DND-41 (cell line): ENCODE measurements around the gene CTNNA1.

Source experiments
- EZH2 ChIP-seq: IDR thresholded peaks from 3 replicates; pipeline ENCODE4 v1.6.1; 2012; ENCODE audit warnings: borderline replicate concordance, low read depth, mild to moderate bottlenecking, moderate library complexity, low read length, inconsistent platforms; ENCODE audit not compliant: severe bottlenecking
- TF ChIP-seq, protein P1 (sequence below): IDR thresholded peaks from 2 replicates; pipeline ENCODE4 v1.5.1; 2012; ENCODE audit warnings: borderline replicate concordance, low read length, moderate library complexity, mild to moderate bottlenecking; ENCODE audit not compliant: poor library complexity, severe bottlenecking; ENCODE audit errors: extremely low read depth

DNA sequence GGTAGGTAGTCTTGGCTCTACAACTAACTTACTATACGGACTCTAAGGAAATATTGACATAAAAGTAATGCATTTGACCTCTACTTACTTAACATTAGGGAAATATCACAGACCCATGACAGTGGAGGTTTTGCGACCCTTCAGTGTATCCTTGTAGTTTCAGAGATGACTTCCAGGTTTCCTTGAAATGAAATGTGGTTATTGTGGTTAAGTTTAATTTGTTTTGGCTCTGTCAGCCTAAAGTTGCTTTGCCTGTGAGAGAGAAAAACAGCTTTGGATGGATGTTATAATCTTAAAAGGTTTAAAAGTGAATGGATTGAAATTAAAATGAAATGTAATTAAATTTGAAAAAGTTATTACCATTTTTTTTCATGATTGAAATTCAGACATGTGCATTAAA, 79.0 kb downstream of the CTNNA1 start:
- TF ChIP-seq, protein P1, sequence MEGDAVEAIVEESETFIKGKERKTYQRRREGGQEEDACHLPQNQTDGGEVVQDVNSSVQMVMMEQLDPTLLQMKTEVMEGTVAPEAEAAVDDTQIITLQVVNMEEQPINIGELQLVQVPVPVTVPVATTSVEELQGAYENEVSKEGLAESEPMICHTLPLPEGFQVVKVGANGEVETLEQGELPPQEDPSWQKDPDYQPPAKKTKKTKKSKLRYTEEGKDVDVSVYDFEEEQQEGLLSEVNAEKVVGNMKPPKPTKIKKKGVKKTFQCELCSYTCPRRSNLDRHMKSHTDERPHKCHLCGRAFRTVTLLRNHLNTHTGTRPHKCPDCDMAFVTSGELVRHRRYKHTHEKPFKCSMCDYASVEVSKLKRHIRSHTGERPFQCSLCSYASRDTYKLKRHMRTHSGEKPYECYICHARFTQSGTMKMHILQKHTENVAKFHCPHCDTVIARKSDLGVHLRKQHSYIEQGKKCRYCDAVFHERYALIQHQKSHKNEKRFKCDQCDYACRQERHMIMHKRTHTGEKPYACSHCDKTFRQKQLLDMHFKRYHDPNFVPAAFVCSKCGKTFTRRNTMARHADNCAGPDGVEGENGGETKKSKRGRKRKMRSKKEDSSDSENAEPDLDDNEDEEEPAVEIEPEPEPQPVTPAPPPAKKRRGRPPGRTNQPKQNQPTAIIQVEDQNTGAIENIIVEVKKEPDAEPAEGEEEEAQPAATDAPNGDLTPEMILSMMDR: no peak
- no peak for TF ChIP-seq EZH2
